GM23338 (cell line): Measurements from ENCODE around the gene SURF4. TPM values are rescaled to one million over a fixed set of nuclear protein-coding genes. Genes with fewer than 3 reads are reported as not detected.
"Not testable (repeated sequence)": the region's sequence is repeated elsewhere in the genome, so short reads cannot be mapped to it uniquely, and the experiment has no call there.

Experiments
- ATAC-seq: fragments of 200-7000 bp; cut with Tn5 transposase; 3 replicates; pipeline ENCODE4 v1.9.1; 2020
- DNase-seq: peaks from one replicate; pipeline ENCODE4 v3.0.0-alpha.2; 2015; ENCODE audit warnings: low spot score
- H2AFZ ChIP-seq: fragments of 200-600 bp; sonication (generic); 2 replicates; pipeline ENCODE4 v1.8.0; 2016; ENCODE audit warnings: antibody characterized with exemption, mild to moderate bottlenecking, moderate library complexity
- H3F3A ChIP-seq: fragments of 200-600 bp; sonication (generic); replicated peaks from 2 replicates; pipeline ENCODE4 v1.8.0; 2017; ENCODE audit warnings: antibody characterized with exemption, mixed run types, low read depth
- H3K27ac ChIP-seq: fragments of 200-600 bp; sonication (generic); 2 replicates; pipeline ENCODE4 v1.6.1; 2016; ENCODE audit warnings: low read depth
- H3K27me3 ChIP-seq: fragments of 200-600 bp; sonication (generic); 2 replicates; pipeline ENCODE4 v1.8.0; 2016; ENCODE audit warnings: mild to moderate bottlenecking, mixed run types, moderate library complexity; ENCODE audit not compliant: insufficient read depth
- H3K36me3 ChIP-seq: fragments of 200-600 bp; sonication (generic); 2 replicates; pipeline ENCODE4 v1.8.0; 2016; ENCODE audit warnings: mild to moderate bottlenecking; ENCODE audit not compliant: insufficient read depth
- H3K4me1 ChIP-seq: fragments of 200-600 bp; sonication (generic); 2 replicates; pipeline ENCODE4 v1.8.0; 2016; ENCODE audit warnings: mild to moderate bottlenecking, moderate library complexity; ENCODE audit not compliant: insufficient read depth
- H3K4me2 ChIP-seq: fragments of 200-600 bp; sonication (generic); 2 replicates; pipeline ENCODE4 v1.7.1; 2017; ENCODE audit warnings: mixed run types
- H3K4me3 ChIP-seq: fragments of 200-600 bp; sonication (generic); 2 replicates; pipeline ENCODE4 v1.6.1; 2016; ENCODE audit warnings: mixed run types
- H3K79me2 ChIP-seq: fragments of 200-600 bp; sonication (generic); replicated peaks from 2 replicates; pipeline ENCODE4 v1.8.0; 2017; ENCODE audit warnings: mild to moderate bottlenecking; ENCODE audit not compliant: insufficient read depth
- H3K9me2 ChIP-seq: fragments of 200-600 bp; sonication (generic); 2 replicates; pipeline ENCODE4 v1.8.0; 2017; ENCODE audit not compliant: insufficient read depth
- H4K20me1 ChIP-seq: fragments of 200-600 bp; sonication (generic); replicated peaks from 2 replicates; pipeline ENCODE4 v1.8.0; 2017; ENCODE audit warnings: mild to moderate bottlenecking; ENCODE audit not compliant: insufficient read depth
- H3K27ac Mint-ChIP-seq: 2 replicates; pipeline ENCODE4 v1.8.0; 2020; ENCODE audit warnings: inconsistent platforms, mild to moderate bottlenecking, moderate library complexity, mixed read lengths
- H3K27me3 Mint-ChIP-seq: 3 replicates; pipeline ENCODE4 v1.8.0; 2022; ENCODE audit warnings: low read depth, mild to moderate bottlenecking, moderate library complexity, mixed read lengths, inconsistent platforms; ENCODE audit not compliant: insufficient read depth, poor library complexity
- H3K36me3 Mint-ChIP-seq: 3 replicates; pipeline ENCODE4 v1.8.0; 2021; ENCODE audit warnings: low read depth, mild to moderate bottlenecking, inconsistent platforms, moderate library complexity, mixed read lengths
- H3K4me1 Mint-ChIP-seq: 3 replicates; pipeline ENCODE4 v1.8.0; 2020; ENCODE audit warnings: mild to moderate bottlenecking, inconsistent platforms, mixed read lengths
- H3K4me3 Mint-ChIP-seq: 3 replicates; pipeline ENCODE4 v1.8.0; 2021; ENCODE audit warnings: moderate library complexity, mild to moderate bottlenecking, inconsistent platforms, mixed read lengths
- H3K9me3 Mint-ChIP-seq: 3 replicates; pipeline ENCODE4 v1.8.0; 2020; ENCODE audit warnings: moderate library complexity, mild to moderate bottlenecking, inconsistent platforms, mixed read lengths
- ZNF331 ChIP-seq: fragments of 250-450 bp; sonication (Bioruptor Pico); IDR thresholded peaks from 2 replicates; pipeline ENCODE4 v1.5.0; 2020; ENCODE audit warnings: low read depth, mild to moderate bottlenecking, moderate library complexity
- polyA plus RNA-seq: library from polyadenylated mRNA; unstranded; fragments of >200 nt; fragmentation: Nextera tagmentation; extraction: Ambion mirVana; gene quantifications from 2 replicates; pipeline ENCODE4 v1.2.1, GENCODE V29; 2016
- total RNA-seq: library from RNA; depleted of rRNA; stranded (reverse); fragments of >200 nt; shearing (Covaris generic); gene quantifications from 2 replicates; pipeline ENCODE4 v1.2.3, GENCODE V29; 2014
- TF ChIP-seq, protein P1 (sequence below): fragments of 250-450 bp; sonication (Bioruptor Pico); IDR thresholded peaks from 2 replicates; pipeline ENCODE4 v1.5.0; 2020; ENCODE audit warnings: mild to moderate bottlenecking, moderate library complexity
- TF ChIP-seq, protein P2 (sequence below): IDR thresholded peaks from 2 replicates; pipeline ENCODE4 v1.6.1; 2016; ENCODE audit warnings: antibody characterized with exemption
- TF ChIP-seq, protein P3 (sequence below), 2 experiments: fragments of 200-600 bp in 1 of 2; sonication (generic) in 1 of 2; conservative IDR thresholded peaks; 2 replicates each; pipeline versions ENCODE4 v1.5.1 to v1.6.1; 2016 to 2017; ENCODE audit warnings: antibody characterized with exemption in 2 of 2, low read depth in 2 of 2, mild to moderate bottlenecking in 2 of 2, moderate library complexity in 1 of 2
- TF ChIP-seq, protein P4 (sequence below): IDR thresholded peaks from one replicate; pipeline ENCODE4 v1.6.1; 2018; ENCODE audit warnings: antibody characterized with exemption; ENCODE audit not compliant: unreplicated experiment

The SURF4 gene
- total and polyA plus RNA-seq, 2 experiments from 2014 or later = 66.3 to 242 TPM

DNA sequence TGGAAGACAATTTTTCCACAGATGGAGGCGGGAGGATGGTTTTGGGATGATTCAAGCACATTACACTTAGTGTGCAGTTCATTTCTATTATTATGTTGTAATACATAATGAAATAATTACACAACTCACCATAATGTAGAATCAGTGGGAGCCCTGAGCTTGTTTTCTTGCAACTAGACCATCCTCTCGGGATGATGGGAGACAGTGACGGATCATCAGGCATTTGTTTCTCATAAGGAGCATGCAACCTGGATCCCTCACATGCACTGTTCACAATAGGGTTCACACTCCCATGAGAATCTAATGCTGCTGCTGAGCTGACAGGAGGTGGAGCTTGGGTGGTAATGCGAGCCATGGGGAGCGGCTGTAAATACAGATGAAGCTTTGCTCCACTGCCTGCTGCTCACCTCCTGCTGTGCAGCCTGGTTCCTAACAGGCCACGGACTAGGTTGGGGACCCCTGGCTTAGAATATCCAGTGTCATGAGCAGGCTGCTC is 1.9 kb upstream of the SURF4 start (continued):
- TF ChIP-seq, protein P1, sequence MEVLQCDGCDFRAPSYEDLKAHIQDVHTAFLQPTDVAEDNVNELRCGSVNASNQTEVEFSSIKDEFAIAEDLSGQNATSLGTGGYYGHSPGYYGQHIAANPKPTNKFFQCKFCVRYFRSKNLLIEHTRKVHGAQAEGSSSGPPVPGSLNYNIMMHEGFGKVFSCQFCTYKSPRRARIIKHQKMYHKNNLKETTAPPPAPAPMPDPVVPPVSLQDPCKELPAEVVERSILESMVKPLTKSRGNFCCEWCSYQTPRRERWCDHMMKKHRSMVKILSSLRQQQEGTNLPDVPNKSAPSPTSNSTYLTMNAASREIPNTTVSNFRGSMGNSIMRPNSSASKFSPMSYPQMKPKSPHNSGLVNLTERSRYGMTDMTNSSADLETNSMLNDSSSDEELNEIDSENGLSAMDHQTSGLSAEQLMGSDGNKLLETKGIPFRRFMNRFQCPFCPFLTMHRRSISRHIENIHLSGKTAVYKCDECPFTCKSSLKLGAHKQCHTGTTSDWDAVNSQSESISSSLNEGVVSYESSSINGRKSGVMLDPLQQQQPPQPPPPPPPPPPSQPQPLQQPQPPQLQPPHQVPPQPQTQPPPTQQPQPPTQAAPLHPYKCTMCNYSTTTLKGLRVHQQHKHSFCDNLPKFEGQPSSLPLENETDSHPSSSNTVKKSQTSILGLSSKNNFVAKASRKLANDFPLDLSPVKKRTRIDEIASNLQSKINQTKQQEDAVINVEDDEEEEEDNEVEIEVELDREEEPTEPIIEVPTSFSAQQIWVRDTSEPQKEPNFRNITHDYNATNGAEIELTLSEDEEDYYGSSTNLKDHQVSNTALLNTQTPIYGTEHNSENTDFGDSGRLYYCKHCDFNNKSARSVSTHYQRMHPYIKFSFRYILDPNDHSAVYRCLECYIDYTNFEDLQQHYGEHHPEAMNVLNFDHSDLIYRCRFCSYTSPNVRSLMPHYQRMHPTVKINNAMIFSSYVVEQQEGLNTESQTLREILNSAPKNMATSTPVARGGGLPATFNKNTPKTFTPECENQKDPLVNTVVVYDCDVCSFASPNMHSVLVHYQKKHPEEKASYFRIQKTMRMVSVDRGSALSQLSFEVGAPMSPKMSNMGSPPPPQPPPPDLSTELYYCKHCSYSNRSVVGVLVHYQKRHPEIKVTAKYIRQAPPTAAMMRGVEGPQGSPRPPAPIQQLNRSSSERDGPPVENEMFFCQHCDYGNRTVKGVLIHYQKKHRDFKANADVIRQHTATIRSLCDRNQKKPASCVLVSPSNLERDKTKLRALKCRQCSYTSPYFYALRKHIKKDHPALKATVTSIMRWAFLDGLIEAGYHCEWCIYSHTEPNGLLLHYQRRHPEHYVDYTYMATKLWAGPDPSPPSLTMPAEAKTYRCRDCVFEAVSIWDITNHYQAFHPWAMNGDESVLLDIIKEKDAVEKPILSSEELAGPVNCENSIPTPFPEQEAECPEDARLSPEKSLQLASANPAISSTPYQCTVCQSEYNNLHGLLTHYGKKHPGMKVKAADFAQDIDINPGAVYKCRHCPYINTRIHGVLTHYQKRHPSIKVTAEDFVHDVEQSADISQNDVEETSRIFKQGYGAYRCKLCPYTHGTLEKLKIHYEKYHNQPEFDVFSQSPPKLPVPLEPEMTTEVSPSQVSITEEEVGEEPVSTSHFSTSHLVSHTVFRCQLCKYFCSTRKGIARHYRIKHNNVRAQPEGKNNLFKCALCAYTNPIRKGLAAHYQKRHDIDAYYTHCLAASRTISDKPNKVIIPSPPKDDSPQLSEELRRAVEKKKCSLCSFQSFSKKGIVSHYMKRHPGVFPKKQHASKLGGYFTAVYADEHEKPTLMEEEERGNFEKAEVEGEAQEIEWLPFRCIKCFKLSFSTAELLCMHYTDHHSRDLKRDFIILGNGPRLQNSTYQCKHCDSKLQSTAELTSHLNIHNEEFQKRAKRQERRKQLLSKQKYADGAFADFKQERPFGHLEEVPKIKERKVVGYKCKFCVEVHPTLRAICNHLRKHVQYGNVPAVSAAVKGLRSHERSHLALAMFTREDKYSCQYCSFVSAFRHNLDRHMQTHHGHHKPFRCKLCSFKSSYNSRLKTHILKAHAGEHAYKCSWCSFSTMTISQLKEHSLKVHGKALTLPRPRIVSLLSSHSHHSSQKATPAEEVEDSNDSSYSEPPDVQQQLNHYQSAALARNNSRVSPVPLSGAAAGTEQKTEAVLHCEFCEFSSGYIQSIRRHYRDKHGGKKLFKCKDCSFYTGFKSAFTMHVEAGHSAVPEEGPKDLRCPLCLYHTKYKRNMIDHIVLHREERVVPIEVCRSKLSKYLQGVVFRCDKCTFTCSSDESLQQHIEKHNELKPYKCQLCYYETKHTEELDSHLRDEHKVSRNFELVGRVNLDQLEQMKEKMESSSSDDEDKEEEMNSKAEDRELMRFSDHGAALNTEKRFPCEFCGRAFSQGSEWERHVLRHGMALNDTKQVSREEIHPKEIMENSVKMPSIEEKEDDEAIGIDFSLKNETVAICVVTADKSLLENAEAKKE (CRISPR knock-in tag) = no peak

DNA sequence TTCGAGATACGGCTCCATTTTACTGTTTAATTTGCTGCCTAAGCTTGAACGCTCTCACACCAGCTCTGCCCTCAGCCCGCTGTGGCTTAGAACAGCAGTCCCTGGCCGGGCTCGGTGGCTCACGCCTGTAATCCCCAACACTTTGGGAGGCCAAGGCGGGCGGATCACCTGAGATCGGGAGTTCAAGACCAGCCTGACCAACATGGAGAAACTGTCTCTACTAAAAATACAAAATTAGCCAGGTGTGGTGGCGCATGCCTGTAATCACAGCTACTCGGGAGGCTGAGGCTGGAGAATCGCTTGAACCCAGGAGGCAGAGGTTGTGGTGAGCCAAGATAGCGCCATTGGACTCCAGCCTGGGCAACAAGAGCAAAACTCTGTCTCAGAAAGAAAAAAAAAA is 1.4 kb upstream of the SURF4 start:
- not testable (repeated sequence) for DNase-seq, H3K4me1 Mint-ChIP-seq, H3K4me2 ChIP-seq, H2AFZ ChIP-seq, H3K27ac Mint-ChIP-seq, H3F3A ChIP-seq, H3K4me3 ChIP-seq, H3K9me2 ChIP-seq, H3K27ac ChIP-seq, H3K4me1 ChIP-seq, H3K36me3 ChIP-seq, ATAC-seq
- peaks cover 33% of the 10 kb centered on the region for H3K79me2 ChIP-seq
- peaks cover 27% of the 10 kb centered on the region for H4K20me1 ChIP-seq
- Mint-ChIP-seq H3K36me3 (peaks cover 16% of the 10 kb centered on the region), H3K27me3 (peaks cover 29% of the 10 kb centered on the region), H3K4me3 (peak overlapping the region; percentile 56), H3K9me3 (peaks cover 14% of the 10 kb centered on the region; the same call in 2 of the 3 replicates)
- peaks cover 13% of the 10 kb centered on the region for H3K27me3 ChIP-seq

DNA sequence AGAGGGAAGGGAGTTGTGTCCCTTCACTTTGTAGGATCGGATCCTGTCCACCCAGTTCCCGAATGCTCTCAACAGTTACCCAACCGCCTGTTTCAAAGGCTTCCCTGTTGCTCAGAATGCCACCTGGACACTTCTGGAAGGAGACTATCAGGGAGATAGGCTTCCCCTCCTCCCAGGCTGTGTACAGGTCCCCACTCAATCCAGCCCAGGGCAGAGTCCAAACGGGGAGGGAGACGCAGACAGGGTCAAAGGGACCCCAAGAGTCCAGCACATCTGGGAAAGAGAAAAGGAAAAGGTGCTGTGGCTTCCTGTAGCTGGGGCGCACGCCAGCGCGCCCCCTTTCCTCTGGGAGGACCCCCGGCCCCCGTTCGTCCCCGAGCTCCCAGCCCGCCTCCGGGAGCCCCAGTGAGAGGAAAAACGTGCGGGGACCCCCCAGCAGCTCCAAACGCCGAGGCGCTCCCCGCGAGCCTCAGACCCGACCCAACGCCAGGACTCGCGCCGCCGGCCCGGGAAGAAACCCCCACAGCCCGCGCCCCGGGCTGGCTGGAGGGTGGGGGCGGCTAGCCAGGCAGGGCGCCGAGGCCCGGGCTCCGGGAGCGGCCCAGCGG is 640 bp downstream of the SURF4 start:
- H3K36me3 Mint-ChIP-seq = peaks cover 30% of the 10 kb centered on the region
- Histone ChIP-seq H2AFZ (no peak overlapping the region), H3K4me2 (peak overlapping the region; percentile 90), H3K4me1 (peaks cover 10% of the 10 kb centered on the region; the same call in 1 of the 2 replicates), H3K79me2 (peaks cover 53% of the 10 kb centered on the region), H3K4me3 (peak overlapping the region; percentile 98), H3K27me3 (peaks cover 13% of the 10 kb centered on the region), H3K36me3 (peaks cover 7% of the 10 kb centered on the region; the same call in 1 of the 2 replicates), H3F3A (no peaks in the 10 kb centered on the region), H3K27ac (no peak overlapping the region; the same call in 1 of the 2 replicates), H4K20me1 (peaks cover 41% of the 10 kb centered on the region), H3K9me2 (no peaks in the 10 kb centered on the region)
- TF ChIP-seq ZNF331 (CRISPR knock-in tag) = no peak
- TF ChIP-seq, protein P2, sequence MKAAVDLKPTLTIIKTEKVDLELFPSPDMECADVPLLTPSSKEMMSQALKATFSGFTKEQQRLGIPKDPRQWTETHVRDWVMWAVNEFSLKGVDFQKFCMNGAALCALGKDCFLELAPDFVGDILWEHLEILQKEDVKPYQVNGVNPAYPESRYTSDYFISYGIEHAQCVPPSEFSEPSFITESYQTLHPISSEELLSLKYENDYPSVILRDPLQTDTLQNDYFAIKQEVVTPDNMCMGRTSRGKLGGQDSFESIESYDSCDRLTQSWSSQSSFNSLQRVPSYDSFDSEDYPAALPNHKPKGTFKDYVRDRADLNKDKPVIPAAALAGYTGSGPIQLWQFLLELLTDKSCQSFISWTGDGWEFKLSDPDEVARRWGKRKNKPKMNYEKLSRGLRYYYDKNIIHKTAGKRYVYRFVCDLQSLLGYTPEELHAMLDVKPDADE = no peak
- TF ChIP-seq, protein P3, sequence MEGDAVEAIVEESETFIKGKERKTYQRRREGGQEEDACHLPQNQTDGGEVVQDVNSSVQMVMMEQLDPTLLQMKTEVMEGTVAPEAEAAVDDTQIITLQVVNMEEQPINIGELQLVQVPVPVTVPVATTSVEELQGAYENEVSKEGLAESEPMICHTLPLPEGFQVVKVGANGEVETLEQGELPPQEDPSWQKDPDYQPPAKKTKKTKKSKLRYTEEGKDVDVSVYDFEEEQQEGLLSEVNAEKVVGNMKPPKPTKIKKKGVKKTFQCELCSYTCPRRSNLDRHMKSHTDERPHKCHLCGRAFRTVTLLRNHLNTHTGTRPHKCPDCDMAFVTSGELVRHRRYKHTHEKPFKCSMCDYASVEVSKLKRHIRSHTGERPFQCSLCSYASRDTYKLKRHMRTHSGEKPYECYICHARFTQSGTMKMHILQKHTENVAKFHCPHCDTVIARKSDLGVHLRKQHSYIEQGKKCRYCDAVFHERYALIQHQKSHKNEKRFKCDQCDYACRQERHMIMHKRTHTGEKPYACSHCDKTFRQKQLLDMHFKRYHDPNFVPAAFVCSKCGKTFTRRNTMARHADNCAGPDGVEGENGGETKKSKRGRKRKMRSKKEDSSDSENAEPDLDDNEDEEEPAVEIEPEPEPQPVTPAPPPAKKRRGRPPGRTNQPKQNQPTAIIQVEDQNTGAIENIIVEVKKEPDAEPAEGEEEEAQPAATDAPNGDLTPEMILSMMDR (conservative IDR thresholded peaks at IDR 0.05; ENCODE audit: low read depth in 2 of 2) = peak; percentile 37 to 55
- TF ChIP-seq, protein P4, sequence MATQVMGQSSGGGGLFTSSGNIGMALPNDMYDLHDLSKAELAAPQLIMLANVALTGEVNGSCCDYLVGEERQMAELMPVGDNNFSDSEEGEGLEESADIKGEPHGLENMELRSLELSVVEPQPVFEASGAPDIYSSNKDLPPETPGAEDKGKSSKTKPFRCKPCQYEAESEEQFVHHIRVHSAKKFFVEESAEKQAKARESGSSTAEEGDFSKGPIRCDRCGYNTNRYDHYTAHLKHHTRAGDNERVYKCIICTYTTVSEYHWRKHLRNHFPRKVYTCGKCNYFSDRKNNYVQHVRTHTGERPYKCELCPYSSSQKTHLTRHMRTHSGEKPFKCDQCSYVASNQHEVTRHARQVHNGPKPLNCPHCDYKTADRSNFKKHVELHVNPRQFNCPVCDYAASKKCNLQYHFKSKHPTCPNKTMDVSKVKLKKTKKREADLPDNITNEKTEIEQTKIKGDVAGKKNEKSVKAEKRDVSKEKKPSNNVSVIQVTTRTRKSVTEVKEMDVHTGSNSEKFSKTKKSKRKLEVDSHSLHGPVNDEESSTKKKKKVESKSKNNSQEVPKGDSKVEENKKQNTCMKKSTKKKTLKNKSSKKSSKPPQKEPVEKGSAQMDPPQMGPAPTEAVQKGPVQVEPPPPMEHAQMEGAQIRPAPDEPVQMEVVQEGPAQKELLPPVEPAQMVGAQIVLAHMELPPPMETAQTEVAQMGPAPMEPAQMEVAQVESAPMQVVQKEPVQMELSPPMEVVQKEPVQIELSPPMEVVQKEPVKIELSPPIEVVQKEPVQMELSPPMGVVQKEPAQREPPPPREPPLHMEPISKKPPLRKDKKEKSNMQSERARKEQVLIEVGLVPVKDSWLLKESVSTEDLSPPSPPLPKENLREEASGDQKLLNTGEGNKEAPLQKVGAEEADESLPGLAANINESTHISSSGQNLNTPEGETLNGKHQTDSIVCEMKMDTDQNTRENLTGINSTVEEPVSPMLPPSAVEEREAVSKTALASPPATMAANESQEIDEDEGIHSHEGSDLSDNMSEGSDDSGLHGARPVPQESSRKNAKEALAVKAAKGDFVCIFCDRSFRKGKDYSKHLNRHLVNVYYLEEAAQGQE = no peak
- peak overlapping the region; percentile 91 for H3K27ac Mint-ChIP-seq
- H3K9me3 Mint-ChIP-seq = peaks cover 14% of the 10 kb centered on the region; the same call in 2 of the 3 replicates
- H3K4me3 Mint-ChIP-seq = peak overlapping the region; percentile 98
- H3K4me1 Mint-ChIP-seq = peaks cover 17% of the 10 kb centered on the region
- H3K27me3 Mint-ChIP-seq = peaks cover 29% of the 10 kb centered on the region
- peak; percentile 24 for ATAC-seq
- peak; percentile 47 for DNase-seq
